CMK (cell line): ENCODE data around the gene SULF2.

Experiments
- DNase-seq: peaks from one replicate; pipeline ENCODE4 v3.0.0-alpha.2; 2010; ENCODE audit warnings: low read depth

The SULF2 gene

GRCh38 chr20:47642624-47643023 lies 142.7 kb downstream of the SULF2 start:
- no peak for DNase-seq

- no peak for DNase-seq
Measured at GRCh38 chr20:47642118-47642517, 143.2 kb downstream of the SULF2 start.

- no peak for DNase-seq
Measured at GRCh38 chr20:47638851-47639250, 146.4 kb downstream of the SULF2 start.

GRCh38 chr20:47635256-47635655 lies 150.0 kb downstream of the SULF2 start:
- DNase-seq = no peak

- DNase-seq = no peak
Measured at GRCh38 chr20:47631078-47631477, 154.2 kb downstream of the SULF2 start.

- no peak for DNase-seq
Measured at GRCh38 chr20:47629907-47630306, 155.4 kb downstream of the SULF2 start.

- no peak for DNase-seq
Measured at GRCh38 chr20:47627540-47627939, 157.7 kb downstream of the SULF2 start.

- no peak for DNase-seq
Measured at GRCh38 chr20:47623206-47623605, 162.1 kb downstream of the SULF2 start.

GRCh38 chr20:47622118-47622665 lies 163.1 kb downstream of the SULF2 start:
- no peak for DNase-seq

- DNase-seq = peak; percentile 26
Measured at GRCh38 chr20:47620808-47621805, 164.2 kb downstream of the SULF2 start.

GRCh38 chr20:47618479-47618878 lies 166.8 kb downstream of the SULF2 start:
- no peak for DNase-seq

GRCh38 chr20:47614703-47615309 lies 170.5 kb downstream of the SULF2 start:
- no peak for DNase-seq

- no peak for DNase-seq
Measured at GRCh38 chr20:47612670-47613069, 172.6 kb downstream of the SULF2 start.

- no peak for DNase-seq
Measured at GRCh38 chr20:47611785-47612184, 173.5 kb downstream of the SULF2 start.

- no peak for DNase-seq
Measured at GRCh38 chr20:47610945-47611250, 174.4 kb downstream of the SULF2 start.

- no peak for DNase-seq
Measured at GRCh38 chr20:47610247-47610944, 174.9 kb downstream of the SULF2 start.

- DNase-seq = no peak
Measured at GRCh38 chr20:47609001-47609400, 176.3 kb downstream of the SULF2 start.
